A549 treated with CpdA at 1 μM for 4 hours (cell line): ENCODE measurements around the gene VNN1. TPM values are rescaled to one million over a fixed set of nuclear protein-coding genes. Genes with fewer than 3 reads are reported as not detected.

Source experiments
- total RNA-seq: library from RNA; stranded (reverse); fragments of 200-300 nt; extraction: Qiagen RNA extraction; gene quantifications from 5 replicates; pipeline ENCODE4 v1.2.3, GENCODE V29; 2022; ENCODE audit warnings: low read depth

The VNN1 gene
- total RNA-seq = 0.03 to 0.13 TPM (median 0.11 TPM) in 4 of 5 replicates, not detected in the other

GRCh38 chr6:132713352-132714134, at the start of gene VNN1:
VNN1 (minus strand) TSS chr6:132714055; CDS start chr6:132714035, 20 bp downstream.

GRCh38 chr6:132659082-132659481, 54.8 kb downstream of the VNN1 start, which contains the start of gene TAAR1:
TAAR1 (minus strand) TSS chr6:132659182; CDS start chr6:132646003, 13,179 bp downstream.

Other genes with a start within 250 kb of the VNN1 start
- 17.5 to 29.2 TPM (median 22.4 TPM) in 5 replicates for gene STX7, start 200.9 kb downstream of the VNN1 start, total RNA-seq
- gene TAAR9, start 175.8 kb downstream of the VNN1 start, total RNA-seq = not detected in 5 replicates
- gene TAAR8, start 161.4 kb downstream of the VNN1 start, total RNA-seq = not detected in 5 replicates
- gene TAAR6, start 143.7 kb downstream of the VNN1 start, total RNA-seq = not detected in 5 replicates
- not detected in 5 replicates for gene TAAR5, start 124.3 kb downstream of the VNN1 start, total RNA-seq
- gene TAAR2, start 89.8 kb downstream of the VNN1 start, total RNA-seq = not detected in 5 replicates
- gene TAAR1, start 54.9 kb downstream of the VNN1 start, total RNA-seq = not detected in 5 replicates
- gene VNN2, start 43.8 kb upstream of the VNN1 start, total RNA-seq = not detected in 5 replicates
- 5.1 to 6.8 TPM (median 5.5 TPM) in 5 replicates for gene SLC18B1, start 84.6 kb upstream of the VNN1 start, total RNA-seq
- 1,870 to 2,028 TPM (median 1,990 TPM) in 5 replicates for gene RPS12, start 100.5 kb upstream of the VNN1 start, total RNA-seq